Stimulated activated CD4-positive, alpha-beta T cell treated with anti-CD3 and anti-CD28 coated beads, Interleukin-2, amount 100 ng/mL, for 48 hours (primary cell): Measurements from ENCODE around the gene COG7.
"Not testable (repeated sequence)": the region's sequence is repeated elsewhere in the genome, so short reads cannot be mapped to it uniquely, and the experiment has no call there.

ENCODE experiments used
- DNase-seq, 2 donors: peaks; one replicate each; pipeline ENCODE4 v3.0.0-alpha.2; 2020

COG7 gene

DNA sequence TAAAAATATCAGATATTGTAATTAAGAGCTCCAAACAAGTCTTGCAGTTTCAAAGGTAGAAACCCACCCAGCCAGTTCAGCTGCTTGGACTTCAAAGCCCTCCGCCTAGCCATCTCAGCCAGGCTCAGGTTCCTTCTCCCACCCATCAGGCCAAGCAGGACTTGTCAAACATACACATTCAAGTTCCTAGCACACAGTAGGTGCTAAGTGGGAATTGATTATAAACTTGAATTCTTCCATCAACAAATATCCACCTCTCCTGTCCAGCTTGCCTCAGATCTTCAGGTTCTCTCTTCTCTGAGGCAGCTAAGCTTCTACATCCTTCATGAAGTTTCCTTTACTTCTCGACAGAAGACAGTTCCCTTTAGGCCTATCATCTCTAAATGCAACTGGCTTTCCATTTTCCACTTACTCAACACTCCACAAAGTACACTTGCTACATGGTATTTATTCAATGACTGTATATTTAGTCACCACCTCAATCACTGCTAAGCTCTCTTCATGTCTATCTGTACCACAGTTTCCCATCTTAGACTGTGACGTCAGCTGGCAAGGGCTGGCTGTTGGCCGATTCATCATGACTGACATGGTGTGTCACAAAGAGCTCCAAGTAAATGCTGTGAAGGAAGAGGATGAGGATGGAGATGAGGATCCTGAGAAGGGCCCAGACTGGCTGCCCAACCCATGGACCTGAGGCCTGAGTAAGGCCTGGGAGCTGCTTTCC, 13.3 kb upstream of the COG7 start:
- no peak for DNase-seq

DNA sequence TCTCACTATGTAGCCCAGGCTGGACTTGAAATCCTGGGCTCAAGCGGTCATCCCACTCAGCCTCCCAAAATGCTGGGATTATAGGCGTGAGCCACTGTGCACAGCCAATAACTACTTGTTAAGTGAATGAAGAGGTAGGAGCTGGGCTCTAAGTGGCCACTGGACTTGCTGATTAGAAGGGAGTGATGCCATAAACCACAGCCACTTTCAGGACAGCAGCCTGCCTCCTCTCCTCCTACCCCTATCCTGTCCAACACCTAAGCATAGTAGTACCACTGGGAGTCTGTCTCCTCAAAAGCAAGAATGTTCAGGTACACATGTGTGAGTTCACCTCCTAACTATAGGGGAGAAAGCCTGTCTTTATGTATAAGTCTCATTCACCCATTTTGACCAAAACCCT, 12.2 kb upstream of the COG7 start:
- no peak for DNase-seq

DNA sequence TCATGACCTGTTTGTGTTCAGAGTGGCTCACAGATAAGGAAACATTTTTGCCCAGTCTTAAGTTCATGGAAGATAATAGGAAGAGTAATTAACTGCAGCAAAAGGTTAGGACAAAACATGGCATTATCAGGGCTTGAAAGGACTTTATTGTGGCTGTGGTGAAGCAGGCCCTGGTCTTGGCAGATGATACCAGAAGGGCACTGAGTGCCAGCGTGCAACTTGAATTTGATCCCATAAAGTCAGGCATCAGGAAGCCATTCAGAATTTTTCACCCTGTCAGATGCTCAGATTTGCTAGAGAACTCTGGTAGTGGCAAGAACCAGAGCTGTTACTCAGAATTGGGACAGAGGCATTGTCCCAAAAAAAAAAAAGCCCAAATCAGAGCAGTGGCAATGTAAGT, 11.2 kb upstream of the COG7 start:
- no peak for DNase-seq

DNA sequence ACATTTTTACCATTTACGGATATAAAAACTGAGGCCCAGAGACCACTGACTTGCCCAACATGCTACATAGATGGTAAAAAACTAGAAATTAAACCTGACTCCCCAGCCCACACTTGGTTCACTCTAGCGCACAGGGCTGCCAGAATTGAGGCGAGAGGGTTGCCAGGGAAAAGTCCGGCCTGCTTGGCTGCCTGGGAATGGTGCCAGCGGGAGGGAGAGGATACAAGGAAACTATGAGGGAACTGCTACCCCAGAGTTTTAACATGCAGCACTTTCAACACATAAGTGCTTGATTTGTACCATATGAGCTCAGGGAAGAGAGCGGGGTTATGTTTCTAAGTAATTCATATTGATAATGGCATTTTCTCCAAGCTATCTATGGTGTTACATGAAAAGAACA, 10.0 kb upstream of the COG7 start:
- DNase-seq = not testable (repeated sequence)

DNA sequence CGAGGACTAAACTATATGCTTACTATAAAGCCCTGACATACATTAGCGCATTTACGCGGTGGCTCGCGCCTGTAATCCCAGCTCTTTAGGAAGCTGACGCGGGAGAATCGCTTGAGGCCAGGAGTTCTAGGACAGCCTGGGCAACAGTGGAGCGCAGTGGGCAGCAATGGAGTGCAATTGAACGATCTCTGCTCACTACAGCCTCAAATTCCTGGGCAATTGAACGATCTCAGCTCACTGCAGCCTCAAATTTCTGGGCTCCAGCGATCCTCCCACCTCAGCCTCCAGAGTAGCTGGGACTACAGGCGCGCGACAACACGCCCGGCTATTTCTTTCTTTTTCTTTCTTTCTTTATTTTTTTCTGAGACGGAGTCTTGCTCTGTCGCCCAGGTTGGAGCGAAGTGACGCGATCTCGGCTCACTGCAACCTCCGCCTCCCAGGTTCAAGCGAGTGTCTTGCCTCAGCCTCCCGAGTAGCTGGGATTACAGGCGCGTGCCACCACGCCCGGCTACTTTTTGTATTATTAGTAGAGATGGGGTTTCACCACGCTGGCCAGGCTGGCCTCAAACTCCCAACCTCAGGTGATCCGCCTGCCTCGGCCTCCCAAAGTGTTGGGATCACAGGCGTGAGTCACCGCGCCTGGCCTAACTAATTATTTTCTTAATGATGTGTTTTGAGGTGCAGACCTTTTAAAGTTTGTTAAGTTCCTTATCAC, 506 bp upstream of the COG7 start:
- no peak for DNase-seq

DNA sequence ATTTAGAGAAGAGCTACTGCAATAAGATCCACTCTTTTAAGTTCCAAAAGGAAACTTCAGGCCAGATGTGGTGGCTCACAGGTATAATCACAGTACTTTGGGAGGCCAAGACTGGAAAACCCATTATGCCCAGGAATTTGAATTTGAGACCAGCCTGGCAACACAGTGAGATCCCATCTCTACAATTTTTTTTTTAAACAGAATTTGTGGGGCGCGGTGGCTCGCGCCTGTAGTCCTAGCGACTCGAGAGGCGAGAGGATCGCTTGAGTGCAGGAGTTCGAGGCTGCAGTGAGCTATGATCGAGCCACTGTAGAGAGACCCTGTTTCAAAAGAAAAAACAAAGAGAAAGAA, 793 bp downstream of the COG7 start:
- no peak for DNase-seq

DNA sequence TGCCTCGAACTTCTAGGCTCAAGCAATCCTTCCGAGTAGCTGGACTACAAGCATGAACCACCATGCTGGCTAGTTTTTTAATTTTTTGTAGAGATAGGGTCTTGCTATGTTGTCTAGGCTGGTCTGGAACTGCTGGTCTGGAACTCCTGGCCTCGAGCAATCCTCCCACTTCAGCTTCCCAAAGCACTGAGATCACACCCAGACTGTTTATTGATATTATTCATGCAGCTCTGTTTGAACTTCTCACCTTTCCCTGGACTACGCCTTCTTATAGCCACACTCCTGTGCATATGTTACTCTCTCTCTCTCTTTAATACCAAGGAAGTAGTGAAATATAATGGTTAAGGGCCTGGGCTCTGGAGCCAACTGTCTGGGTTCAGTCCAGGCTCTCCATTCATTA, 4.6 kb downstream of the COG7 start:
- no peak for DNase-seq

DNA sequence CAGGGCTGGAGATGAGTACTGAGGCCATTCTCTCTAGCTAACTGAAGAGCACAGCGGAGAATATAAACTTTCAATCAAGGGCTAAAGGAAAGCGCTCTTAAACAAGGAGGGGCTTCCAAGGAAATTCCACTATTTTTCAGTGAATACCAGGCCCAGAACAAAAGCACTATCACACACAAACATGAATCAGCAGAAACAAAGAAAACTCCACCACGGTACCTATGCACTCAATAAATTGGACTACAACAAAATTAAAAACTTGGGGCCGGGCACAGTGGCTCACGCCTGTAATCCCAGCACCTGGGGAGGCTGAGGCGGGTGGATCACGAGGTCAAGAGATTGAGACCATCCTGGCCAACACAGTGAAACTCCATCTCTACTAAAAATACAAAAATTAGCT, 15.4 kb downstream of the COG7 start:
- DNase-seq = not testable (repeated sequence)

DNA sequence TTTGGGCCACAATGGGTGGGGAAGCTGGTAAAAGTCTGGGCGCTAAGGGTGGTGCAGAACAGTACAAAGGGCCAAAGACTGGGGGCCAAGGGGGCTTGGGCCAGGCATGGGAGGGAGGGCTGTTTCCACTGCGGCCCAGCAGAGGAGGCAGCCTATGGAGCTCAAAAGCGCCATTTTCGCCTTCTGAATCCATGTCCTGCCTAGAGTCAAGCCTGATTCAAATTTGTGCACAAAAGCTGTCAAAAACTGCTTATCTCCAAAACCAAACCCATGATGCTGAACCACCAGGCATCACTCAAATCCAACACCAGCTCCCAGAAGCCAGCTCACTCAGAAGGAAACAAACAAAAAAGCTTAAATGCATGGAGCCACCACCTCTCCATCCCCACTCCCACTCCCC, 16.0 kb downstream of the COG7 start:
- DNase-seq = no peak

DNA sequence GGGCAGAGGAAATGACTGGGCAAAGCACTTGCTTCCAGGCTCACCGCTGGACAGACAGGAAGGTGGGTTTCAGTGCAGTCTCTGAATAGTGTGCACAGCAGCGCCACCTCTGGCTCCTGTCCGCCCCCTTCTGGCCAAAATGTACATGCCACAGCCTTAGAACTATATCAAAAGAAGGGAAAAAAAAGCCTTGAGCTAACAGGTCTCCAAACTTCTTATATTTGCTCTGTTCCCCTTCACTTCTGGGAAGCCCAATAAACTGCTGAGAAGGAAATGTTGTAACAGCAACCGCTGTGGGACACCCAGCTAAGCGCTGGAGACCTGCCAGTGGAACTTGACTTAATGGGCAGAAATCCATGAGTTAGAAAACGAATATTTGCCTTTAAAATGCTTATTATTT, 17.5 kb downstream of the COG7 start:
- DNase-seq = peak; percentile 61 to 65

DNA sequence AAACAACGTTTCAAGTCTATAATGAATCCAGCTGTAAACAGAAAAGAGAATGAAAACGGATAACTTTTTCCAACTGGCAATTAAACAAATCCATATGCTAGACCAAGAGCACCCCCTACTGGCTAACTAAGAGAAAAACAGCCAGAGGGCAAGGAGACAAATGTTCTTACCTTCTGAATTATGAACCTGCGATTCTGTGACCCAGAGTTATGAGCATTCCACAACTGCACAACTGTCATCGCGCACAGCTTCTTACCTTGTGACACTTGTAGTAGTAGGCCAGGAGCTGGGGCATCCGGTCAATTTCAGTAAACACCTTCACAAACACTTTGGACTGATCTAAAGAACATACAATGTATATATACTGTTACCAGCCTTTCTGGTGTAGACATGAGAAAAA, 18.6 kb downstream of the COG7 start:
- peak; percentile 4 to 8 for DNase-seq

DNA sequence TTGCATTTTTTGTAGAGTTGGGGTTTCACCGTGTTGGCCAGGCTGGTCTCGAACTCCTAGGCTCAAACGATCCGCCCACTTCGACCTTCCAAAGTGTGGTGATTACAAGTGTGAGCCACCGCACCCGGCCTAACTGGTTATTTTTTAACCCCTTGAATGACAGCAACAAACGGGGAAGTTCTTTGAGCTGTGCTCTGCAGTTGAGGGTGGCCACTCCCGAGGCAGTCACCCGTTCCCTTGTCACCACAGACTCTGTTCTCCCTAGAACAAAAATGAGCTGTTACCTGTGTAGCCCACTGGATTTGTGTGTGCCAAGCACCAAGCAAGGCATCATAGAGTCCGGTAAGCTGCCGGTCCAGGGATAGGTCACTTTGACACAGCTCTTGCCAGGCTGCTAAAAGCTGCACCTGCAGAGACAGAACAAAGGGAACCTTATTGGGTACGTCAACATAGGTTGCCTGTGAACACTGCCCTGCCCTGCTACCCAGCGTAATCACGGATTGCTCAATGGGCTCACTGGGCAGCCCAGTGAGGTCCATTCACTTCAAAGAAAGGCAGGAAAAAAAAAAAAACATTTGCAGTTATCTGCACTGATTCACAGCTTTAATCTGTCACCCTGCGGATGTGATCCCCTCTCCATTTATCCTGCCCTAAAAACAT, 19.6 kb downstream of the COG7 start:
- DNase-seq = no peak

DNA sequence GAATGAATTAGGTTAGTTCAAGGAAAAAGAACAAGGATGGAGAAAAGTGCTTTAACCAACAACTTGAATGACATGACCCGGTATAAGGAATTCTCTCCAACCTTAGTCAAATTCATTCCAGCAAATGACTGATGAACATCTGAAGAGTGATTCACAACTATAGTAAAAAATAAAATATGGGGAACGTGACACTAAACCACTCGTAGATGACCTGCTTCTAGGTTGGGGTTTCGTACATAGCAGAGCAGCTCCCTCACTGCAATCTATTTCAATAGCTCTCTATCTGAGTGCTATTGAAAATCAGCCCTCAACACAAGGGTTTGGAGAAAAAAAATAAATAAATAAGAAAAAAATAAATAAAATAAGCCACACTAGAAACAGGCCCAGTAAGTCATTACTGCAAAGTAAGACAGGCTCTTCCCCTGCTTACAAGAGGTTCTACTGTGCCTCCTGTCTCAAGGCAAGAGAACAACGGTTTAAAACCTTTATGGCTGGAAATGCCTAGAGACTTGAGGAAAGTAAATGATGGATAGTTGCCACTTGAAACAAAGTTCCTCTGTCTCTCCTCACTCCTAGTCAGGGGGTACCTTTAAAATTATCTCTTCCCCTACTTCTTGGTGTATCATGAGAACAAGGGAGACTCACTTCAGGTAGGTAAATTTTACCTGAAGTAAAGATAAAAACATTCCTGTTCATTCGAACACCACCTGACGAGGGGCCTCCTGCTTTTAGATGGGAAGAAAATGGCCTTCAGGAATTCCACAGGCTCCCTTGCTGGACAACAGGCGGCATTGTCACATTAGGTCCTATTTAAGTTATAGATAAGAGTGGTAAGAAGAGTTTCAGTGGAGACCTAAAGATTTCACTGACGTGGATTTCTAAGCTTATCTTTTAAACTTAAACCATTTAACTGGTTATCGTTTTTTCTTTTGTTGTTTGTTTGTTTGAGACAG, 20.5 kb downstream of the COG7 start:
- DNase-seq = no peak

DNA sequence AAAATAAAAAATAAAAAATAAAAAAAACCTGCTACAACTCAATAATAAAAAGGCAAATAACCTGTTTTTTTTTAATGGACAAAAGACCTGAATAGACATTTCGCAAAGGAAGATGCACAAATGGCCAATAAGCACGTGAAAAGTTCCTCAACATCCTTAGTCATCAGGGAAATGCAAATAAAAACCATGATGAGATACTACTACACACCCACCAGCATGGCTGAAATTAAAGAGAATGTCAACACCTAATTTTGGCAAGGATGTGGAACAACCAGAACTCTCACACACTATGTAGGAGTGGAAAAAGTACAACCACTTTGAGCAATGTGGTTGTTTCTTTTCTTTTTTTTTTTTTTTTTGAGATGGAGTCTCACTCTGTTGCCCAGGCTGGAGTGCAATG, 24.6 kb downstream of the COG7 start:
- DNase-seq = no peak

DNA sequence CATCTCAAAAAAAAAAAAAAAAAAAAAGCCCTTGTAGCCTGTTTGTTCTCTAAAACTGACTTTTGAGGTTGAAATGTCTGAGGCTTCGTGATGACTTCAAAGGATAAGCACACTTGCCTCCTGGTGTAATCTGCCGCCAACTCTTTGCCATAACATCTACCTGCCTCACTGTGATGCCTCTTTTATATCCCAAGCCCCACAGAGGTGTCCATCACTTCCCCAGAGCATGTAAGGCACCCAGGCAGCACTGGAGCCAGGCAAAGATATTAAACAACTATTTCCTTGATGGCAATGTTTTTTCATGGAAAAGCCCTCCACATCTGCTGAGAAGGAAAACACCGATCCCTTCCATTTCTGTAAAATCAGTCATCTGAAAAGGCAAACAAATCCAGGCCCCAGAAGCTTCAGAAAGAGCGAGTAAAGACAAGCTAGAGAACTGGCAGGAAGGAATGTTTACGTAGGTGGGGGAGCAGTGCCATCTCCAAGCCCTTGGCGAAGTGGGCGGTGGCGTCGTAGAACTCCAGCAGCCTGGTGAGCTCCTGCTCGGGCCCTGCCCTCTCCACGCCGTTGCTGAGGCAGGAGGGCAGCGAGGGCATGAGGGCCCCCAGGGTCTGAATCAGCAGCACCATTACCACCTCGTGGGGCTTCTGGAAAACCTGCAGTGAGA, 28.6 kb downstream of the COG7 start:
- DNase-seq = no peak

DNA sequence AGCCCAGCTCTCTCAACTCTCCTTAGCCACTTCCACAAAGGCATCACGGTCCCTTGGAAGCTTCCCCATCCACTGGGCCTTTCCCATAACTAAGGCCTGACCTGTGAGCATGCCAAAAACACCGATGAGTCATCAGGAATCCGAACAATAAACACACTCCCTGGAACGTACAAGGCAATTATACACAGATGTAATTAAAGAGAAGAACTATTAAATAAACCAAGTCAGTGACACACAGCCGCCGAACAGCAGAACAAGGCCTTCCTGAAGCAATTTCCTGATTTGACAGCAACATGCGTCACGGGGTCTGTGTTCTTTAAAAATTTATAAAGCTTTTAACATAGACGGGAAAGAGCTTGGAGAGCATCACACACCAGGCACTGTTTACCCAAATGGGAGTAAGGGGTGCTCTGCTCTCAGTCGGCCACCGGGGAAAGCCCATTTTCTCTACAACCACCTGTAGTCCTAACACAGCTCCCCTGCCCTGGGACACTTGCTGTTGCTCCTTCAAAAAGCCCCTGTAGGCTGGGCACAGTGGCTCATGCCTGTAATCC, 29.4 kb downstream of the COG7 start:
- no peak for DNase-seq

DNA sequence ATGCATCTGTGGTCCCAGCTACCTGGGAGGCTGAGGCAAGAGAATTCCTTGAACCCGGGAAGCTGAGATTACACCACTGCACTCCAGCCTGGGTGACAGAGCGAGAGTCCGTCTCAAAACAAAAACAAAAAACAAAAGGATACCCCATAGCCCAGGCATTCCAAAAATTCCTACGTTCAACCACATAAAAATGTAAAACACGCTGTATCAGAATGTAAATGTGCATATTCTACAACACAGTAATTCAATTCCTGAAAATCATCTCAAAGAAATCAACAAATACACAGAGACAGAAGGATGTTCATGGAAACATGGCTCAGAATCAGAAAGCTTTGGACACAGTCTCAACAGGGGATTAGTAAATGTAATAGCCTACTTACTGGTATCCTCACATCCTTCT, 33.0 kb downstream of the COG7 start:
- no peak for DNase-seq

DNA sequence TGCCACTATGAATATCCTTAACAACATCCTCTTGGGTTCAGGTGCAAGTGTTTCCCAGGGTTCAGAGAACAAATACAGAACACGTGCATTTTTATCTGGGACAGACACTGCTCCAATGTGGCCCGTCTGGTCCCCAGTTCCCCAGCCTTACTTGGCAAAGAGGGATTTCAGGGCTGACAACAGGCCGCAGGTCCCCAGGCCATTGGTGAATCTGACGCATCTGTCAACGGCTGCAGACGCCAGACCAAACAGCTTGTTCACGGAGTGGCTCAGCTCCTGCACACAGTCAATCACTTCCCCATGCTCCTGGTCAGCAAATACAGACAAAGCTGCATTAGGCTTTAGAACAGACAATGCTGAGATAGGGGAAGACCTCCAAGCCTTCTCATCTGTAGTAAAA, 36.2 kb downstream of the COG7 start:
- DNase-seq = no peak

DNA sequence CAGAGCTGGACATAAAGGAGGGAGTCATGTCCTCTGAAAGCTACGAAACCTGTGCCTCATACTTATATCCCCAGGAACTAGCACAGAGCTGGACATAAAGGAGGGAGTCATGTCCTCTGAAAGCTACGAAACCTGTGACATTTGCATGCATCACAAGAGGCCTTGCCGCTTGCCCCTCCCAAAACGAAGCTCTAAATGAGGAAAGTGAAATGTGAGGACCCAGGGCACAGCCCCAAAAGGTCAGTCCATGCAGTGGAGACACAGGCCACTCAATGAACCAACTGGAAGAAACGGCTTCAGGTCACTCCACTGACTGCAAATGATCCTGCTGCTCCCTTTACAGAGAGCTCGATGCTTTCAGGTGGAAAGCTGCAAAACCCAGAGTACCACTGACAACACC, 38.3 kb downstream of the COG7 start:
- DNase-seq = no peak

DNA sequence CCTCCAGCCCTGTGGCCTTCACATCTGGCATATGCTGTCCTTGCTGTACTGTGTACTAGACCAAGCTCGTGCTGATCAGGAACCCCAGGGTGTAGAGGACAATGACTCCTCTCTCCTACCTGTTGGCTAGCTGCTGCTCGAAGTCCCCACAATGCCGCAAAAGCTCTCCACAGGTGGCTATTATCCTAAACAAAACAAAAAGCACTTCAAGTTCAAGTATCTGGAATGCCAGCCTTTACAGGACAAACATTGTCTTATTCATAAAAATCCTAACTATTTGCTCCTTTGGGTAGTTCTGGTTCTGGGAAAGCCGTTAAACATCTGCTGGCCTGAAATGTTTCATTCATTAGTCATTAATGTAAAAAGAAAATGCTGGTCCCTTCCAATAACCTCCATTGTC, 42.8 kb downstream of the COG7 start:
- no peak for DNase-seq

DNA sequence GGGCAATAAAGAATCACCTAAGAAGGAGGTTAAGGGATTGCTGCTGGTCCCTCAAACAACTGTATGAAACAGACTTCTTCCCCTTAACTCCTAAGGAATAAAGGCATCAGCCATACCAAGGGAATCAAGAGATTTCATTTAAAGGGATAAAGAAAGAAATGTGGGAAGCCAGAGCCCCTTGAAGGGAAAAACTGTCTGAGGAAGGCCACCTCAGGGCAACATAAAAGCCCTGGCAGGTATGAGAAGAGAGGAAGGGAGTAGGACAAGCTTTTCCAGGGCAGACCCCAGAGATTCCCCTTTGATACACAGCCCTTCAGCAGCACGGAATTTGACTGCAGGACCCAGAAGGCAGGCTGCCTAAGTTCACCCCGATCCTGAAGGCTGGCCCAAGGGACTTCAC, 43.5 kb downstream of the COG7 start:
- no peak for DNase-seq

DNA sequence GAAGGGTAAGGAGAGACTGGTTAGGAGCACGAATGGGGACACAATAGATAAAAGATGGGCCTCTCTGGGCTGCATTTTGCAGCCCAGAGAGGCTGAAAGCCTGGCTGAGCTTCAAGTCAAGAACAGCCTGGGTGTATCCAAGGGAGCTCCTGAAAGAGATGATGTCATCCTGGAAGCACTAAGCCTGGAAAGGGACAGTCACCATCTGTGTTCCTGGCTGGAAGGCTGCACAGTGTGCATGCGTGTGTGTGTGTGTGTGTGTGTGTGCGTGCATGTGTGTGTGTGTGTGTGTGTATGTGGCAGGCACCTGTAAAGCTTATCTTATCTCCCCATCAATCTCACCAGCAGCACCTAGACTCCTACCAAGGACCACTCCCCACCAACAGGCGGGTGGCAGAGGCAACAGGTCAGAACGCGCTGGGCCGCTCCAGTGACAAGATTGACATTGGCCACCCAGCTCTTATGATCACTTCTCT, 44.1 kb downstream of the COG7 start:
- DNase-seq = no peak
